ENCODE data around the gene GSTM4.
A peak's percentile ranks its signal among the peaks of the same experiment; 100 is the strongest.
"Not testable (repeated sequence)": the region's sequence is repeated elsewhere in the genome, so short reads cannot be mapped to it uniquely, and the experiment has no call there.

GSTM4 gene

DNA sequence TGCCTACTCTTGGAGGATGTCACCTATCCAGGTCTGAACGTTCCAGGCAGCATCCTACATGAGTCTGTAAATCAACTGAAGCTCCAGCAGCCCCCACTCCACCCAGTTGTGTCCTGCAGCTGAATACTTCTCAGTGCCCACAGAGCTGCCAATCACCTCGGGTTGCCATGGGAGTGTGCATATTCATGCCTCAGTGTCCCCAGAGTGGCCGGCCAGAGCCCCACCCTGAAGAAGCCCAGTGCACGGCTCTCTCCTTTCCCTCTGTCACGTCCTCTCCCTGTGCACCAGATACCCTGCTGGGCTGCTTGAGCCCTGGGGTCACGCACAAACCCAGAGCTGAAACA, 16.1 kb upstream of the GSTM4 start:
- peak; percentile 21 for DNase-seq

DNA sequence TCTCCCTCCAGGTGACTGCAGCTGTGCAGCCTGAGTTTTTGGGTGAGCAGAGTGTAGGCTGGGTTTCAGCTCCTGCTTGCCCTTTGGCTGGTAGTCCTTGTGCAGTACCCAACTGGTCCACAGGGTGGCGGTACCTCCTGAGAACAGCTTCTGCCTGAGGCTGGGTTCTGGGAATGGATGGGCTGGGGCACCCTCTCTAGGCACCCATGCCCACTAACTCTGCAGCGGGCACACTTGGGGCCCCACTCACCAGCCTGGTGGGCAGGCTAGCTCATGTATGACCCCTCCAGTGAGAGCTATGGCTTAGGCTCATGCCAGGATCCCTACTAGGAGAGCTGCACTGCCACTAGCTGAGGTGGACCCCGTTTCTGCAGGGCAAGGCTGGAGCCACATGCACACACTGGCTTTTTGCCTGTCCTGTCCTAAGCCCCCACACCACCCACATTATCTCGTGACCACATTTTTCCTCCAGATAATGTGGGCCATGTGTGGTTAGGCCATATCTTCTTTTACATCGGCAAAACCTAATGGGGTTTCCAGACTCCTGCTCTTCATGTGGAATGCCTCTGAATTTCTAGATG, 15.5 kb upstream of the GSTM4 start:
- DNase-seq, result peak; percentile 80

- DNase-seq, result no peak
Measured at GRCh38 chr1:109641078-109641740, 14.7 kb upstream of the GSTM4 start.

DNA sequence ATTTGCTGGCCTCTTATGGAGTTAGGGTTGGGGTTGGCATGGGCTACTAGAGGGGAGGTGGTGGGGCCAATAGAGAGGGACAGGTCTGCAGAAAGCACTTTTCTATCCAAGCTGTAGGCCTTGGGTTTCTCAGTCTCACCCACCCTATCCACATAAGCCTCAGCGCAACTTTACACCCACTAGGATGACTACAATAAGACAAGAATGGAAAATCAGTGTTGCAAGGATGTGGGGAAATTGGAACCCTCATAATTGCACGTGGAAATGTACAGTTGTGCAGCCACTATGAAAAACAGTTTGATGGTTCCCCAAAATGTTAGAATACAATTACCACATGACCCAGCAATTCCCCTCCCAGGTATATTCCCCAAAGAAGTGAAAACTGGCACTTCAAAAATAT, 14.0 kb upstream of the GSTM4 start:
- no peak for DNase-seq

DNA sequence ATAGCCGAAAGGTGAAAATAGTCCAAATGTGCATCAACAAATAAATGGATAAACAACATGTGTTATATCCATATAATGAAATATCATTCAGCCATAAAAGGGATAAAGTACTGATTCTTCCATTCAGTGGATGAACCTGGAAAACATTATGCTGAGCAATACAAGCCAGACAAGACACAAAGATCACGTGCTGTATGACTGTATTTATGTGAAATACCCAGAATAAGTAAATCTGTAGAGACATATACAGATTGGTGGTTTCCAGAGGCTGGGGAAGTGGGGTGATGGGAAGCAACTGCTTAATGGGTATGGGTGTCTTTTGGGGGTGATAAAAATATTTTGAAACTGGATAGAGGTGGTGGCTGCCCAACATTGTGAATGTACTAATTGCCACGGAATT, 13.3 kb upstream of the GSTM4 start:
- no peak for DNase-seq

DNA sequence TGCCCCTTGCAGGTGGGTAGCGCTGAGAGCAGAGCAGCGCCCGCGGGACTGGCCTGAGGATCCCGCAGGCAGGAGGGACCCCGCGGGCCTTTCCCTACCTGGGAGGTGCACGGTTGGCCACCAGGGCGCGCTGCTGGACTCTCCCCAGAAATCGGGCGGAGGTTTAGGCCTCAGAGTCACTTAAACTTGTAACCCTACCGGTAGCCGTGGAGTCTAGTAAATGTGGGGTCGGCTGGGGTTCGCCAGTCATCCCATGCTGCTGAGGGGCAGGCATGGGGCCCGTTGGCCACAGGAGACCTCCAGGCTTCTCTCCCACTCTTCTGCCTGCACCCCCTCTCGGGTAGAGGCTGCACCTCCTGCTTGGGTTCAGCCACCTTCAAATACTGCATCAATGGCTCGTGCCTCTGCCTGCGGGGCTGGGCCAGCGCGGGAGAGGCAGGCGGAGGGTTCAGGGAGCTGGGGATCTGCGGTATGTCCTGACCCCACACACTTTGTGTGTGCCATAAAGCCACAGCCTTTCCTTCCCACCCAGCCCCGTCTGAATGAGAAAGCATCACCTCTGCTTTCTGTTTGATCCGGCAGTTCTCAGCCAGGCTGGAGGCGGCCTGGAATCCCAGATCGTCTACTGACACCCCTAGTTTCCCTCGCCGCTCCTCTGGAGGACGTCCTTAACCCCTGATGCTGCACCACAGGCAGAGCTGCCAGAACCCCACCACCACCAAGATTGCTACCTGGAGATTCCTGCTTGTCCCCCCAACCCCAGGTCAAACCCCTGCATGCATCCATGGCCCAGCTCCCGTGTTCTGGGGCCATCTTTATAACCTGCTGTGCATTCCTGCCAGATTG, 12.3 kb upstream of the GSTM4 start:
- DNase-seq, result peak; percentile 85

- no peak for DNase-seq
Measured at GRCh38 chr1:109644670-109645069, 11.2 kb upstream of the GSTM4 start.

GRCh38 chr1:109649491-109649914, 6.4 kb upstream of the GSTM4 start:
- no peak for DNase-seq

- DNase-seq, result no peak
Measured at GRCh38 chr1:109650609-109651008, 5.3 kb upstream of the GSTM4 start.

GRCh38 chr1:109652402-109652801, 3.5 kb upstream of the GSTM4 start:
- no peak for DNase-seq

- DNase-seq, result no peak
Measured at GRCh38 chr1:109653306-109653705, 2.6 kb upstream of the GSTM4 start.

DNA sequence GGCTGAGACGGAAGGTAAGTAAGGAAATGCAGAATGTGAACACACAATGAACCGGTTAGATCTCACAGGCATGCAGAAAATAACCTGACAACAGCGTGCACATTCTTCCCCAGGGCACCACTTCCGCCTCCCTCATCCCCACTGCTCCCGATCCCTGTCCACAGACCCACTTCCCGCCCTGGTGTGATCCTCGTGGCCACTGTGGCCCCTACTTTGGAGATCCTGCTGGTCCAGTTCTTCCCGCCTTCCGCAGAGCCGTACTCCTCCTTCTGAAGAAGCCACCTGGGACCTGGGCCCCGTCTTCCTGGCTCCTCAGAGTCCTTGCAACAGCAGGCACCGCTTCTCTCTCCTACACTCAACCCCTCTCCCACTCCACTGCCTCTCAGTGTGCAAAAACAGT, 1.4 kb upstream of the GSTM4 start:
- no peak for DNase-seq

DNA sequence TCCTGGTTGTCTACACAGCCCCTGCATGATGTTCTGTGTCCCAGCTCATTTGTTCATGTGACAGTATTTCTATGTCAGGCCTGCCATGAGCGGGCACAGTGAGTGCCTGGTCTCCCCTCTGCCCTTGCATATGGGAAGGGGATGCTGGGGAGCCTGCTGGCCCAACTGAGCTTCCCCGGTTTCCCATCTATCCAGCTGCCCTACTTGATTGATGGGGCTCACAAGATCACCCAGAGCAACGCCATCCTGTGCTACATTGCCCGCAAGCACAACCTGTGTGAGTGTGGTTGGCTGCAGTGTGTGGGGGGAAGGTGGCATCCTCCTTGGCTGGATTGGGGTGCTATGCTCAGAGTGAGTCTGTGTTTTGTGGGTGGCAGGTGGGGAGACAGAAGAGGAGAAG, 1.5 kb downstream of the GSTM4 start:
- no peak for DNase-seq

GRCh38 chr1:109657970-109658369, 2.1 kb downstream of the GSTM4 start:
- DNase-seq, result no peak

DNA sequence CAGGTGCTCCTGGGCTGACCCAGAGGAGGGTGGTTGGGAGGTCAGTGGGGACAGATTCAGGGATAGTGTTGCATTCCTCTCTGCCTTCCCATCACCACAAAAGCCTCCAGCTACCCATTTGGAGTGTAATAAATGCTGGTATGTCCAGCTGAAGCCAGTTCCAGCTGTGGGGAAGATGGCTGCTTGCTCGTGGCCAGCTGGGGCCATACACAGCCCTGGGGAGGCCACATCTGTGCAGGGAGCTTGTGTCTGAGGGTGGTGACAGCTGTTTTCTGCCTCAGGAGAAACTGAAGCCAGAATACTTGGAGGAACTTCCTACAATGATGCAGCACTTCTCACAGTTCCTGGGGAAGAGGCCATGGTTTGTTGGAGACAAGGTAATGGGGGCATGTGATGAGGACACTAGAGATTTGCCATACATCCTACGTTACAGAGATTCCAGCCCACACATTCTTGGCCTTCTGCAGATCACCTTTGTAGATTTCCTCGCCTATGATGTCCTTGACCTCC, 2.7 kb downstream of the GSTM4 start:
- DNase-seq, result no peak

GRCh38 chr1:109659145-109659544, 3.2 kb downstream of the GSTM4 start:
- DNase-seq, result no peak

GRCh38 chr1:109659997-109660690, 4.2 kb downstream of the GSTM4 start:
- DNase-seq, result no peak

DNA sequence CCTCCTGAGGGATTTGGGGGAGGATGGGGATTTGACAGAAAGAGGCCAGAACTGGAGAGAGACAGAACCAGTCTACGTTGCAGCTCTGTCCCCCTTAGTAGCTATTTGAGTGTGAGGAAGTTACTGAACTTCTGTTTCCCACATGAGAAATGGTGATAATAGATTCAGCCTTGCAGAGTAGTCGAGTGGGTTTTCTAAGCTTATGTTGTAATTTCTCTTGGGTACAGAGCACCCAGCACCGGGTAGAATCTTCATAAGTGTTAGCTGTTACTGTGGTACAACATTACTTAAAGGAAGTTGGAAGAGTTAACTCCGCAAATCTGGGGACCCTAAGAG, 4.8 kb downstream of the GSTM4 start:
- not testable (repeated sequence) for DNase-seq

- no peak for DNase-seq
Measured at GRCh38 chr1:109661391-109661790, 5.5 kb downstream of the GSTM4 start.

DNA sequence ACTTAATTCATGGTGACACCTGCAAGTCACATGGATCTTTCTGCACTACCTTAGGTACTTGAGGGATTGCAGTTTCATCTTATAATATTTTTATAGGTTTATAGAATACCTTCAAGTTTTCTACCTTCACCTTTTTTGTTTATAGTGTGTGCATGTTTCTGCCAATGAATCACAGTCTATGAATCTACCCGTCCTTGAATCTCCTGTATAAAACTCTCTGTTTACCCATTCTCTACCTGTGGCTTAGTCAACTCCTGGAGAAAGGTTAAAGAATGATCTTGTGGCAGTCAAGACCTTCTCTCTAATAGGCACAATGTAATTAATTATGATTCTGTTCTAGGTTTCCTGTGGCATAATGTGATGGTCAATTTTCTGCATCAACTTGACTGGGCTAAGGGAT, 8.8 kb downstream of the GSTM4 start:
- DNase-seq, result no peak

DNA sequence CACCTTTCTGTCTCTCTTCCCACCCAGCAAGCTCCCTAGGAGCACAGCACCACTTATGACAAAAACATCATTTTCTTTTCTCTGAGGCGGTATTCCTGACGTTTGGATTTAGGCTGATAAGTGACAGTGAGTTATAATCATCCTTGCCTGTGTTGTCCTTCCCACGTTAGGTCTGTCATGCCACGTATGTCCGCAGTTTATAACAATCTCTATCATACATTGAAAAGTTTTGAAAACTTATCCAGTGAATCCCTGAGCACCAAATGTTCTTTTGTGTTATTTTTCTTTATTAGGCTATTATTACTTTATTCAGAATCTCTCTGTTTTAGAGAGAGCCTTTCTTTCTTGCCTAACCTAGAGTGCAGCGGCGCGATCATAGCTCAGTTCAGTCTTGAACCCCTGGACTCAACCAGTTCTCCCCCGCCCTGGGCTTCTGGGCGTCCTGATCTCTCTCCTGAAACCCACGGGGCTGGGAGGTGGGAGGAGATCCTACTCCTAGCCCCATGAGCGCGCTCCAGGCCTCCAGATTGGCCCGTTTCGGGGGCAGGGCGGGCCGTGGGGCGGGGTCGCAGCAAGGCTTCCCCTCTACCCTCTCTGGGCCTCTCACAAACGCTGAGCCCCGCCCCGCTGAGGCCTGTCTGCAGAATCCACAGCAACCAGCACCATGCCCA, 11.7 kb downstream of the GSTM4 start, which contains the start of gene GSTM2:
Gene GSTM2 (plus strand): TSS at position 606 of the 671 bp plus-strand sequence. CDS start 59 bp downstream, at position 665.
- peak; percentile 96 for DNase-seq

DNA sequence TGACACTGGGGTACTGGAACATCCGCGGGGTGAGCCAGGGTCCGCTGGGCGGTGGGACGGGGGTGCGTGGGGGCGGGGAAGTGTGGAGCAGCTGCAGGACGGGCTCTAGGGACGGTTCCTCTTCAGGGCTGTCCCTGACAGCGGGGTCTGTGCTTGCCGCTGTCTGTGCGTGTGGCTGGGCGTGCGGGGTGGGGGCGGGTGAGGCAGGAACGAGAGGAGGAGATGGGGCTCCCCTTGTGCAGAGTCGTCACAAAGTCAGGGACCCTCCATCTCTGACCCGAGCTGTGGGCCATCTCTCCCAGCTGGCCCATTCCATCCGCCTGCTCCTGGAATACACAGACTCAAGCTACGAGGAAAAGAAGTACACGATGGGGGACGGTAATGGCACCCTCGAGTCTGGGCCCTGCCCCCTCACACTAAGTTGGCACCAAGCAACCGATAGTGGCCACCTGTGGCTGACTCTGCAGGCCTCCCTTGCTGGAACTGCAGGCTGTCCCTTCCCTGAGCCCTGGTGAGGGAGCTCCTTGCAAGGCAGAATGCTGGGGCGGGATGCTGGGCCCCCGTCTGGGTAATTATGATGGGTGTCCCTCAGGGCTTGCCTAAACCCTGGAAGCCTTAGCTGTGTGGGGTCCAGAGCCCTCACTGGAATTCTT, 12.3 kb downstream of the GSTM4 start:
- DNase-seq, result no peak
